T-helper 2 cell treated with Interferon-gamma antibody and Interleukin-4, amounts not matched to agents 5 μg/mL and 100 μg/mL, for 36 hours (primary cell): ENCODE data around the gene NTSR1.

ENCODE experiments used
- DNase-seq: peaks from one replicate; pipeline ENCODE4 v3.0.0; 2021; ENCODE audit warnings: low spot score
- H3K27ac Mint-ChIP-seq: one replicate; pipeline ENCODE4 v1.8.0; 2021; ENCODE audit warnings: mild to moderate bottlenecking, mixed read lengths
- H3K27me3 Mint-ChIP-seq: one replicate; pipeline ENCODE4 v1.8.0; 2021; ENCODE audit warnings: low read depth, mixed read lengths
- H3K36me3 Mint-ChIP-seq: one replicate; pipeline ENCODE4 v1.8.0; 2021; ENCODE audit warnings: low read depth, mixed read lengths
- H3K4me1 Mint-ChIP-seq: one replicate; pipeline ENCODE4 v1.8.0; 2021; ENCODE audit warnings: low read depth, mixed read lengths
- H3K4me3 Mint-ChIP-seq: one replicate; pipeline ENCODE4 v1.8.0; 2022; ENCODE audit warnings: mild to moderate bottlenecking, moderate library complexity, mixed read lengths
- H3K9me3 Mint-ChIP-seq: one replicate; pipeline ENCODE4 v1.8.0; 2021; ENCODE audit warnings: mixed read lengths

NTSR1 gene

GRCh38 chr20:62797671-62798532 is 89.3 kb downstream of the NTSR1 start:
- H3K4me3 Mint-ChIP-seq: peak overlapping the region; percentile 85
- H3K27ac Mint-ChIP-seq: peak overlapping the region; percentile 37
- DNase-seq: no peak
- H3K9me3 Mint-ChIP-seq: no peaks in the 10 kb centered on the region
- peaks cover 16% of the 10 kb centered on the region for H3K4me1 Mint-ChIP-seq
- H3K36me3 Mint-ChIP-seq: peaks cover 26% of the 10 kb centered on the region
- no peaks in the 10 kb centered on the region for H3K27me3 Mint-ChIP-seq

- H3K36me3 Mint-ChIP-seq: peaks cover 29% of the 10 kb centered on the region
- DNase-seq: no peak
- peaks cover 15% of the 10 kb centered on the region for H3K4me1 Mint-ChIP-seq
- no peak overlapping the region for H3K4me3 Mint-ChIP-seq
- no peaks in the 10 kb centered on the region for H3K27me3 Mint-ChIP-seq
- no peaks in the 10 kb centered on the region for H3K9me3 Mint-ChIP-seq
- H3K27ac Mint-ChIP-seq: no peak overlapping the region
Measured at GRCh38 chr20:62799036-62799435, 90.4 kb downstream of the NTSR1 start.

GRCh38 chr20:62799459-62799858 is 90.8 kb downstream of the NTSR1 start:
- Mint-ChIP-seq H3K36me3 (peaks cover 29% of the 10 kb centered on the region), H3K27me3 (no peaks in the 10 kb centered on the region), H3K4me3 (no peak overlapping the region), H3K27ac (no peak overlapping the region), H3K4me1 (peaks cover 16% of the 10 kb centered on the region), H3K9me3 (no peaks in the 10 kb centered on the region)
- no peak for DNase-seq

GRCh38 chr20:62799873-62800272 is 91.2 kb downstream of the NTSR1 start:
- Mint-ChIP-seq H3K36me3 (peaks cover 31% of the 10 kb centered on the region), H3K27me3 (no peaks in the 10 kb centered on the region), H3K4me1 (peaks cover 16% of the 10 kb centered on the region), H3K9me3 (no peaks in the 10 kb centered on the region), H3K4me3 (peak overlapping the region; percentile 34), H3K27ac (peak overlapping the region; percentile 38)
- no peak for DNase-seq

- DNase-seq: no peak
- no peaks in the 10 kb centered on the region for H3K27me3 Mint-ChIP-seq
- no peak overlapping the region for H3K27ac Mint-ChIP-seq
- H3K9me3 Mint-ChIP-seq: no peaks in the 10 kb centered on the region
- H3K4me1 Mint-ChIP-seq: peaks cover 16% of the 10 kb centered on the region
- H3K4me3 Mint-ChIP-seq: no peak overlapping the region
- peaks cover 31% of the 10 kb centered on the region for H3K36me3 Mint-ChIP-seq
Measured at GRCh38 chr20:62800314-62801259, 92.0 kb downstream of the NTSR1 start.

GRCh38 chr20:62801284-62802010 is 92.8 kb downstream of the NTSR1 start:
- no peaks in the 10 kb centered on the region for H3K9me3 Mint-ChIP-seq

GRCh38 chr20:62802026-62802712 is 93.5 kb downstream of the NTSR1 start:
- no peak overlapping the region for H3K4me3 Mint-ChIP-seq
- H3K27ac Mint-ChIP-seq: no peak overlapping the region
- no peaks in the 10 kb centered on the region for H3K27me3 Mint-ChIP-seq
- no peak for DNase-seq
- no peaks in the 10 kb centered on the region for H3K9me3 Mint-ChIP-seq
- peaks cover 37% of the 10 kb centered on the region for H3K36me3 Mint-ChIP-seq
- peaks cover 22% of the 10 kb centered on the region for H3K4me1 Mint-ChIP-seq

More at GRCh38 chr20:62801284-62802010, 92.8 kb downstream of the NTSR1 start:
- DNase-seq: no peak
- Mint-ChIP-seq H3K4me1 (peaks cover 16% of the 10 kb centered on the region), H3K27ac (no peak overlapping the region), H3K36me3 (peaks cover 37% of the 10 kb centered on the region), H3K4me3 (no peak overlapping the region), H3K27me3 (no peaks in the 10 kb centered on the region)

GRCh38 chr20:62804021-62804626 is 95.5 kb downstream of the NTSR1 start:
- peaks cover 20% of the 10 kb centered on the region for H3K4me1 Mint-ChIP-seq

GRCh38 chr20:62804627-62805154 is 96.1 kb downstream of the NTSR1 start, which contains the start of gene OGFR:
TSS of gene OGFR (plus strand) at chr20:62804835. CDS start at chr20:62804860, 25 bp downstream.
- Mint-ChIP-seq H3K27me3 (no peaks in the 10 kb centered on the region), H3K4me1 (peaks cover 20% of the 10 kb centered on the region), H3K9me3 (no peaks in the 10 kb centered on the region), H3K36me3 (peaks cover 33% of the 10 kb centered on the region), H3K27ac (peak within 1 kb of the TSS; percentile 93), H3K4me3 (peak within 1 kb of the TSS; percentile 93)
- peak; percentile 67 for DNase-seq

More at GRCh38 chr20:62804021-62804626, 95.5 kb downstream of the NTSR1 start:
- H3K4me3 Mint-ChIP-seq: peak overlapping the region; percentile 93
- peak overlapping the region; percentile 93 for H3K27ac Mint-ChIP-seq
- no peaks in the 10 kb centered on the region for H3K9me3 Mint-ChIP-seq
- no peaks in the 10 kb centered on the region for H3K27me3 Mint-ChIP-seq
- DNase-seq: no peak
- H3K36me3 Mint-ChIP-seq: peaks cover 35% of the 10 kb centered on the region

- Mint-ChIP-seq H3K27me3 (no peaks in the 10 kb centered on the region), H3K4me3 (peak overlapping the region; percentile 86), H3K36me3 (peaks cover 28% of the 10 kb centered on the region), H3K4me1 (peaks cover 17% of the 10 kb centered on the region), H3K9me3 (no peaks in the 10 kb centered on the region), H3K27ac (peak overlapping the region; percentile 49)
- peak; percentile 40 for DNase-seq
Measured at GRCh38 chr20:62805155-62805710, 96.6 kb downstream of the NTSR1 start.

GRCh38 chr20:62805711-62806382 is 97.2 kb downstream of the NTSR1 start:
- peaks cover 28% of the 10 kb centered on the region for H3K36me3 Mint-ChIP-seq
- no peak for DNase-seq

More at GRCh38 chr20:62805711-62806382, 97.2 kb downstream of the NTSR1 start:
- Mint-ChIP-seq H3K9me3 (no peaks in the 10 kb centered on the region), H3K4me1 (peaks cover 16% of the 10 kb centered on the region), H3K27me3 (no peaks in the 10 kb centered on the region), H3K4me3 (peak overlapping the region; percentile 86), H3K27ac (peak overlapping the region; percentile 65)
